ENCODE results near the gene FOCAD. TPM values are rescaled to one million over a fixed set of nuclear protein-coding genes. Genes with fewer than 3 reads are reported as not detected.
"Not testable (repeated sequence)": the region's sequence is repeated elsewhere in the genome, so short reads cannot be mapped to it uniquely, and the experiment has no call there.

Gene FOCAD
- total RNA-seq, 1 donor = 93.7 TPM

DNA sequence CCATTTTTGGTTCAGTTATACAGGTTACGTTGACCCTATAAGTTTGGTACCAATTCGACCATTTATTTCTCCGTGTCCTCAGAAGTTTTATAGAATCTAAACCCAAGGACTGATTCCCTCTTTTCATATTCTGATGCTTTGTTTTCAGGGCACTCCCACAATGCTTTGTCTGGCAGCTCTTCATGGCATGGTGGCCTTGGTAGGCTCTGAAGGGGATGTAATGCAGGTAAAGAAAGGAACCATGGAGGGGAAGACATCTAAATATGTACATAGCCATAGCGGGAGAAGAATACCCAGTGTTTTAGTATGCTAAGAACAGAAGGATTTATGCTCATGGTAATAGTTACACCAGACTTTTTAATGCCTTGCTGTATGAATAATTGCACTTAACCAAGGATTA, 264.6 kb downstream of the FOCAD start:
- no peak for DNase-seq (ENCODE audit: low read depth)
- H3K4me3 ChIP-seq (ENCODE audit: low read depth, low read length) = no peak overlapping the region
- TF ChIP-seq, protein P1, sequence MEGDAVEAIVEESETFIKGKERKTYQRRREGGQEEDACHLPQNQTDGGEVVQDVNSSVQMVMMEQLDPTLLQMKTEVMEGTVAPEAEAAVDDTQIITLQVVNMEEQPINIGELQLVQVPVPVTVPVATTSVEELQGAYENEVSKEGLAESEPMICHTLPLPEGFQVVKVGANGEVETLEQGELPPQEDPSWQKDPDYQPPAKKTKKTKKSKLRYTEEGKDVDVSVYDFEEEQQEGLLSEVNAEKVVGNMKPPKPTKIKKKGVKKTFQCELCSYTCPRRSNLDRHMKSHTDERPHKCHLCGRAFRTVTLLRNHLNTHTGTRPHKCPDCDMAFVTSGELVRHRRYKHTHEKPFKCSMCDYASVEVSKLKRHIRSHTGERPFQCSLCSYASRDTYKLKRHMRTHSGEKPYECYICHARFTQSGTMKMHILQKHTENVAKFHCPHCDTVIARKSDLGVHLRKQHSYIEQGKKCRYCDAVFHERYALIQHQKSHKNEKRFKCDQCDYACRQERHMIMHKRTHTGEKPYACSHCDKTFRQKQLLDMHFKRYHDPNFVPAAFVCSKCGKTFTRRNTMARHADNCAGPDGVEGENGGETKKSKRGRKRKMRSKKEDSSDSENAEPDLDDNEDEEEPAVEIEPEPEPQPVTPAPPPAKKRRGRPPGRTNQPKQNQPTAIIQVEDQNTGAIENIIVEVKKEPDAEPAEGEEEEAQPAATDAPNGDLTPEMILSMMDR (IDR thresholded peaks at IDR 0.05; ENCODE audit: insufficient read depth, low read depth, low read length) = no peak

DNA sequence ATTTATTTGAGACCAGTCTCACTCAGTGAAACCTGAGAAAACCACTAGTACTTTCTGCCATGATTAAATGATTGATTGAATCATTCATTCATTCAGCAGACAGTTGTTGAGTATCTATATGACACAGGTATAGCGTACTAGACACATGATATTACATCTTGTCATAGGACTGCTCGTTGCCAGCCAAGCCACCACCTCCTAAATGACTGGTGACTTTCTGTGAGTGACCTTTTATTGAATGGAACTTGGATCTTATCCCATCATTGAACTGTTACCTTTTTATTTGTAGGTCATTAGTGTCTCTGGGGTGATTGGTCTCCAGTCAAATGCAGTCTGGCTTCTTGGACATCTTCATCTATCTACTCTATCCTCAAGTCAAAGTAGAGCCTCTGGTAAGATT, 266.6 kb downstream of the FOCAD start:
- DNase-seq (ENCODE audit: low read depth) = no peak
- no peak overlapping the region for H3K4me3 ChIP-seq (ENCODE audit: low read depth, low read length)
- TF ChIP-seq, protein P1 (IDR thresholded peaks at IDR 0.05; ENCODE audit: insufficient read depth, low read depth, low read length) = no peak

DNA sequence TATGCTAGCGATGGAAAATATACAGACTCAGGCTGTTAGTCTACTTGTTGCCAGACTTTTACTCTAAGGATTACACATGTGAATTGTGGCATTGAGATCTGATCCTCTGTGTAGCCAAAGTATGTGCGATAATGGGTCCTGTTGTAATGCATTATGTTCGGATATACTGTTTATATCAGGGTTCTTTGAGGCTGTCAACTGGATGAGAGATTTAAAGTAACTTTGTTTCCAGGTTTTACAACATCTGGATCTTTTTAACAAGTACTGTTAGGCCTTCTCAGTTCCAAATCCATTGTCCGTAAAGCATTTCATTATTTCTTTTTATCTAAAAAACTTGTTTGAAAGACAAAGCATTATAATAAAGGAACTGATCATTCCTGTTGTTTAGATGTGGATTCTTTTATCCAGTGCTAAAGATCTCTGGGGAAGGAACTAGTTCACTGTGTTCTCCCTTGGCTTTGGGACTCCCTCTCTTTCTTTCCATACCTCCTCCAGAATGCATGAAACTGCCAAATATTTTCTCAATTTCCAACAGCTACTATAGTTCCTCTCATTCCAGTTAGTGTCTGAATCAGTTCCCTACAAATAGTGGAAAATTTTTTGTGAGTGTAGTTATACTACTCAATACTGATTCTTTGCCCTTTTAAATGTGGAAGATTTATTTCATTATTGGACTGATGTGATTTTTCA, 278.6 kb downstream of the FOCAD start:
- TF ChIP-seq, protein P1 (IDR thresholded peaks at IDR 0.05; ENCODE audit: insufficient read depth, low read depth, low read length) = no peak
- no peak for DNase-seq (ENCODE audit: low read depth)
- H3K4me3 ChIP-seq (ENCODE audit: low read depth, low read length) = no peak overlapping the region

DNA sequence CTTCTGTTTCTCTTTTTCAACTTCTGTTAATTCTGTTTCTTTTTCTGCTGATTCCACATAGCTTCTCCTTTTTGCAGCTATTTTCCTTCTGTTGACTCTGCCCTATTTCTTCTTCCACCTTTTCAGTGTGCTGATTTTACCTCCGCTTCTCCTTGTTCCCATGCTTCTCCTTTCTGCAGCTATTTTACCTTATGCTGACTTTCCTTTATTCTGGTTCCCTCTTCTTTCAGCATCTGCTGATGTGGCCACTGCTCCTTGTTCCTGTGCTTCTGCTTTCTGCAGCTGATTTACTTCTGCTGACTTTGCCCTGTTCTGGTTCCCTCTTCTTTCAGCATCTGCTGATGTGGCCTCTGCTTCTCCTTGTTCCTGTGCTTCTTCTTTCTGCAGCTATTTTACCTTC, 288.6 kb downstream of the FOCAD start:
- no peak for DNase-seq (ENCODE audit: low read depth)
- H3K4me3 ChIP-seq (ENCODE audit: low read depth, low read length) = no peak overlapping the region
- TF ChIP-seq, protein P1 (IDR thresholded peaks at IDR 0.05; ENCODE audit: insufficient read depth, low read depth, low read length) = no peak

DNA sequence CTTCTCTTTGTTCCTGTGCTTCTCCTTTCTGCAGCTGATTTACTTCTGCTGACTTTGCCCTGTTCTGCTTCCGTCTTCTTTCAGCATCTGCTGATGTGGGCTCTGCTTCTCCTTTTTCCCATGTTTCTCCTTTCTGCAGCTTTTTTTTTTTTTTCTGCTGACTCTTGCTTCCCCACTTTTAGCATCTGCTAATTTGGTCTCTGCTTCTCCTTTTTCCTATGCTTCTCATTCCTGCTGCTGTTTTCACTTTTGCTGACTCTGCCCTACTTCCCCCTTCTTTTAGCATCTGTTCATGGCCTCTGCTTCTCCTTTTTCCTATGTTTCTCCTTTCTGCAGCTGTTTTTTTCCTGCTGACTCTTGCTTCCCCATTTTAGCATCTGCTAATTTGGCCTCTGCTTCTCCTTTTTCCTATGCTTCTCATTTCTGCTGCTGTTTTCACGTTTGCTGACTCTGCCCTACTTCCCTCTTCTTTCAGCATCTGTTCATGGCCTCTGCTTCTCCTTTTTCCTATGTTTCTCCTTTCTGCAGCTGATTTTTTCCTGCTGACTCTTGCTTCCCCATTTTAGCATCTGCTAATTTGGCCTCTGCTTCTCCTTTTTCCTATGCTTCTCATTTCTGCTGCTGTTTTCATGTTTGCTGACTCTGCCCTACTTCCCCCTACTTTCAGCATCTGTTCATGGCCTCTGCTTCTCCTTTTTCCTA, 289.3 kb downstream of the FOCAD start:
- DNase-seq (ENCODE audit: low read depth); H3K4me3 ChIP-seq (ENCODE audit: low read depth, low read length): not testable (repeated sequence)

DNA sequence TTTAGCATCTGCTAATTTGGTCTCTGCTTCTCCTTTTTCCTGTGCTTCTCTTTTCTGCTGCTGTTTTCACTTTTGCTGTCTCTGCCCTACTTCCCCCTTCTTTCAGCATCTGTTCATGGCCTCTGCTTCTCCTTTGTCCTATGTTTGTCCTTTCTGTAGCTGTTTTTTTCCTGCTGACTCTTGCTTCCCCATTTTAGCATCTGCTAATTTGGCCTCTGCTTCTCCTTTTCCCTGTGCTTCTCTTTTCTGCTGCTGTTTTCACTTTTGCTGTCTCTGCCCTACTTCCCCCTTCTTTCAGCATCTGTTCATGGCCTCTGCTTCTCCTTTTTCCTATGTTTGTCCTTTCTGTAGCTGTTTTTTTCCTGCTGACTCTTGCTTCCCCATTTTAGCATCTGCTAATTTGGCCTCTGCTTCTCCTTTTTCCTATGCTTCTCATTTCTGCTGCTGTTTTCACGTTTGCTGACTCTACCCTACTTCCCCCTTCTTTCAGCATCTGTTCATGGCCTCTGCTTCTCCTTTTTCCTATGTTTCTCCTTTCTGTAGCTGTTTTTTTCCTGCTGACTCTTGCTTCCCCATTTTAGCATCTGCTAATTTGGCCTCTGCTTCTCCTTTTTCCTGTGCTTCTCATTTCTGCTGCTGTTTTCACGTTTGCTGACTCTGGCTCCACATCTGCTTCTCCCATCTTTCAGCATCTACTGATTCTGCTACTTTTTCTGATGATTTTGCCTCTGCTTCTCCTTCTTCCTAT, 290.3 kb downstream of the FOCAD start:
- DNase-seq (ENCODE audit: low read depth); H3K4me3 ChIP-seq (ENCODE audit: low read depth, low read length): not testable (repeated sequence)

DNA sequence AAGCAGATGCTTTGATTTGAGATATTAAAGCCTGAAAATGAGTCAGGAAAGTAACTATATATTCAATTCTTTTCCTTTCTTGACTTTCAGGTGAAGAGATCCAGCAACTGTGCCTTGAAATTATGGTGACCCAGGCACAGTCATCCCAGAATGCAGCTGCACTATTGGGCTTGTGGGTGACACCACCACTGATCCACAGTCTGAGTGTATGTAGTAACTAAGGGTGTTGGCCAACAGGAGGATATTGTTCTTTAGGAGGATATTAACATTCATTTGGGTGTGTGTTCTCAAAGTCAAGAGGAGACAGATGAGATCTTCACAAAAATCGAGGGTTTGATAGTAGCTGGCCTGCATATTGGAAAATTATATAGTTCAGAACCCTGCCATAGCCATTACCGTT, 294.2 kb downstream of the FOCAD start:
- DNase-seq (ENCODE audit: low read depth) = no peak
- no peak overlapping the region for H3K4me3 ChIP-seq (ENCODE audit: low read depth, low read length)
- TF ChIP-seq, protein P1 (IDR thresholded peaks at IDR 0.05; ENCODE audit: insufficient read depth, low read depth, low read length) = no peak
